H1 (cell line): ENCODE data around the gene APOA4. TPM values are rescaled to one million over a fixed set of nuclear protein-coding genes. Genes with fewer than 3 reads are reported as not detected.

Experiments
- CTCF ChIA-PET: fragments of 300-600 bp; sonication (Branson Sonifier 250); formaldehyde crosslinking; loops from one replicate; lab custom pipeline; 2021; ENCODE audit not compliant: partially characterized antibody; lab: Charles Lee
- POLR2A ChIA-PET: fragments of 300-600 bp; sonication (Branson Sonifier 250); formaldehyde crosslinking; loops from one replicate; lab custom pipeline; 2021; ENCODE audit warnings: inconsistent platforms; ENCODE audit not compliant: partially characterized antibody; lab: Charles Lee
- DNase-seq, 2 experiments: peaks; one replicate each; pipeline versions ENCODE4 v3.0.0 to v3.0.0-alpha.2; 2010 to 2022; ENCODE audit warnings: low spot score in 2 of 2, low read depth in 1 of 2, mixed read lengths in 1 of 2
- FAIRE-seq: peaks from 2 replicates; lab custom pipeline; 2011; peaks lifted over from hg19 to GRCh38; lab: Jason Lieb, UNC
- H2AFZ ChIP-seq: 2 replicates; pipeline ENCODE4 v1.8.1; 2012; ENCODE audit warnings: low read length, inconsistent platforms
- H2AK5ac ChIP-seq: 2 replicates; pipeline ENCODE4 v1.6.1; 2013; ENCODE audit warnings: low read depth, low read length
- H2BK120ac ChIP-seq: replicated peaks from 2 replicates; pipeline ENCODE3; 2013; ENCODE audit warnings: low read depth, low read length, inconsistent platforms
- H2BK12ac ChIP-seq: 2 replicates; pipeline ENCODE4 v1.6.1; 2013; ENCODE audit warnings: low read depth, low read length
- H2BK15ac ChIP-seq: 2 replicates; pipeline ENCODE4 v1.6.1; 2013; ENCODE audit warnings: low read length
- H2BK20ac ChIP-seq: 2 replicates; pipeline ENCODE4 v1.6.1; 2013; ENCODE audit warnings: low read length
- H2BK5ac ChIP-seq: 2 replicates; pipeline ENCODE4 v1.6.1; 2013; ENCODE audit warnings: low read depth, low read length
- H3K14ac ChIP-seq: 2 replicates; pipeline ENCODE4 v1.6.1; 2013; ENCODE audit warnings: inconsistent platforms; ENCODE audit not compliant: insufficient read length
- H3K18ac ChIP-seq: 2 replicates; pipeline ENCODE4 v1.6.1; 2013; ENCODE audit warnings: low read length; ENCODE audit errors: extremely low read depth
- H3K23ac ChIP-seq: 2 replicates; pipeline ENCODE4 v1.6.1; 2013; ENCODE audit warnings: inconsistent platforms; ENCODE audit not compliant: insufficient read length
- H3K23me2 ChIP-seq: 2 replicates; pipeline ENCODE4 v1.6.1; 2013; ENCODE audit warnings: low read depth, low read length
- H3K27ac ChIP-seq: 2 replicates; pipeline ENCODE4 v1.6.1; 2011; ENCODE audit warnings: low read depth, low read length, inconsistent platforms
- H3K27me3 ChIP-seq, 4 experiments: replicated peaks in 1 of 4; 1 replicate in 1 of 4; 2 replicates in 3 of 4; pipeline versions ENCODE4 v1.6.1 to v1.8.1; 2011 to 2013; ENCODE audit warnings: low read length in 3 of 4, mild to moderate bottlenecking in 3 of 4, inconsistent platforms in 2 of 4, mixed read lengths in 2 of 4, moderate library complexity in 1 of 4; ENCODE audit not compliant: control insufficient read depth in 3 of 4, insufficient read depth in 3 of 4; ENCODE audit errors: extremely low read depth in 1 of 4
- H3K36me3 ChIP-seq, 4 experiments: 2 replicates each; pipeline versions ENCODE4 v1.6.1 to v1.8.1; 2011 to 2013; ENCODE audit warnings: mild to moderate bottlenecking in 4 of 4, low read length in 3 of 4, moderate library complexity in 2 of 4, control low read depth in 1 of 4, inconsistent platforms in 1 of 4; ENCODE audit not compliant: insufficient read depth in 4 of 4, control insufficient read depth in 2 of 4
- H3K4ac ChIP-seq: replicated peaks from 2 replicates; pipeline ENCODE3; 2013; ENCODE audit warnings: low read length, low read depth, mixed read lengths, inconsistent platforms; ENCODE audit not compliant: insufficient read length
- H3K4me1 ChIP-seq, 4 experiments: replicated peaks in 1 of 4; 1 replicate in 1 of 4; 2 replicates in 3 of 4; pipeline versions ENCODE4 v1.6.1 to v1.8.1; 2011 to 2013; ENCODE audit warnings: low read length in 3 of 4, inconsistent platforms in 2 of 4, mixed read lengths in 1 of 4; ENCODE audit not compliant: insufficient read depth in 4 of 4, control insufficient read depth in 3 of 4
- H3K4me2 ChIP-seq, 2 experiments: 2 replicates each; pipeline versions ENCODE4 v1.6.1 to v1.8.1; 2011 to 2013; ENCODE audit warnings: low read depth in 2 of 2, low read length in 2 of 2, control low read depth in 1 of 2, inconsistent platforms in 1 of 2, mild to moderate bottlenecking in 1 of 2; ENCODE audit not compliant: insufficient read depth in 1 of 2
- H3K4me3 ChIP-seq, 4 experiments: fragments of 200-600, 300-600 bp in 1 of 4; sonication (generic), shearing (Covaris generic), sonication (Bioruptor Twin) in 1 of 4; 2 replicates each; pipeline versions ENCODE4 v1.5.1 to v1.8.1; 2011 to 2016; ENCODE audit warnings: low read length in 4 of 4, low read depth in 3 of 4, control low read depth in 2 of 4, inconsistent platforms in 2 of 4, mild to moderate bottlenecking in 2 of 4, mixed read lengths in 1 of 4, moderate library complexity in 1 of 4; ENCODE audit not compliant: insufficient read depth in 2 of 4; ENCODE audit errors: extremely low read depth in 1 of 4
- H3K56ac ChIP-seq: replicated peaks from 2 replicates; pipeline ENCODE3; 2013; ENCODE audit warnings: low read depth, mild to moderate bottlenecking, mixed read lengths, low read length, inconsistent platforms; ENCODE audit not compliant: insufficient read length
- H3K79me1 ChIP-seq: 2 replicates; pipeline ENCODE4 v1.6.1; 2013; ENCODE audit warnings: low read depth, low read length, control low read depth
- H3K79me2 ChIP-seq, 2 experiments: 2 replicates each; pipeline versions ENCODE4 v1.6.1 to v1.8.1; 2012 to 2013; ENCODE audit warnings: low read length in 2 of 2, mild to moderate bottlenecking in 2 of 2, inconsistent platforms in 1 of 2; ENCODE audit not compliant: insufficient read depth in 2 of 2, control insufficient read depth in 1 of 2
- H3K9ac ChIP-seq, 4 experiments: replicated peaks in 1 of 4; 1 replicate in 1 of 4; 2 replicates in 3 of 4; pipeline versions ENCODE4 v1.6.1 to v1.8.1; 2011 to 2013; ENCODE audit warnings: low read depth in 3 of 4, low read length in 3 of 4, control low read depth in 2 of 4, mild to moderate bottlenecking in 2 of 4, moderate library complexity in 2 of 4, inconsistent platforms in 1 of 4; ENCODE audit errors: extremely low read depth in 1 of 4
- H3K9me3 ChIP-seq, 2 experiments: 2 replicates each; pipeline versions ENCODE4 v1.6.1 to v1.8.1; 2012 to 2013; ENCODE audit warnings: mild to moderate bottlenecking in 2 of 2, moderate library complexity in 2 of 2, control low read depth in 1 of 2, inconsistent platforms in 1 of 2, low read depth in 1 of 2, low read length in 1 of 2, mixed read lengths in 1 of 2; ENCODE audit not compliant: insufficient read depth in 2 of 2
- H4K20me1 ChIP-seq, 2 experiments: replicated peaks in 1 of 2; 2 replicates each; pipeline versions ENCODE3 to v1.8.1; 2011 to 2013; ENCODE audit warnings: inconsistent platforms in 2 of 2, low read length in 2 of 2, mild to moderate bottlenecking in 1 of 2; ENCODE audit not compliant: insufficient read depth in 2 of 2, control insufficient read depth in 1 of 2
- H4K5ac ChIP-seq: 2 replicates; pipeline ENCODE4 v1.6.1; 2013; ENCODE audit warnings: low read length, low read depth, mixed read lengths, inconsistent platforms; ENCODE audit not compliant: insufficient read length
- H4K8ac ChIP-seq: 2 replicates; pipeline ENCODE4 v1.8.0; 2013; ENCODE audit warnings: mild to moderate bottlenecking, moderate library complexity, low read length, inconsistent platforms; ENCODE audit not compliant: insufficient read depth; ENCODE audit errors: extremely low read depth
- H4K91ac ChIP-seq: replicated peaks from 2 replicates; pipeline ENCODE3; 2013; ENCODE audit warnings: low read length, mixed read lengths, inconsistent platforms; ENCODE audit not compliant: insufficient read length
- ATF2 ChIP-seq: IDR thresholded peaks from 2 replicates; pipeline ENCODE4 v1.6.1; 2012; ENCODE audit warnings: low read length, inconsistent platforms
- ATF3 ChIP-seq: IDR thresholded peaks from 2 replicates; pipeline ENCODE4 v1.6.1; 2011; ENCODE audit warnings: low read depth, mild to moderate bottlenecking, low read length; ENCODE audit not compliant: insufficient read depth
- BCL11A ChIP-seq, 2 experiments: IDR thresholded peaks; one replicate each; pipeline ENCODE4 v1.6.1; 2011; ENCODE audit warnings: low read depth in 2 of 2, low read length in 2 of 2, mild to moderate bottlenecking in 2 of 2
- BRCA1 ChIP-seq: IDR thresholded peaks from 2 replicates; pipeline ENCODE4 v1.6.1; 2012; ENCODE audit warnings: low read depth, low read length, improper control_type of control experiment
- E2F6 ChIP-seq: IDR thresholded peaks from 2 replicates; pipeline ENCODE4 v1.6.1; 2012; ENCODE audit warnings: inconsistent platforms
- GABPA ChIP-seq: IDR thresholded peaks from 2 replicates; pipeline ENCODE4 v1.6.1; 2011; ENCODE audit warnings: mild to moderate bottlenecking, low read length, moderate library complexity, borderline replicate concordance; ENCODE audit not compliant: insufficient read depth
- JUN ChIP-seq: IDR thresholded peaks from 2 replicates; pipeline ENCODE4 v1.6.1; 2011; ENCODE audit warnings: low read depth, mild to moderate bottlenecking, improper control_type of control experiment, low read length
- RXRA ChIP-seq: IDR thresholded peaks from 2 replicates; pipeline ENCODE4 v1.6.1; 2011; ENCODE audit warnings: low read depth, mild to moderate bottlenecking, low read length, moderate library complexity; ENCODE audit not compliant: insufficient read depth
- SIRT6 ChIP-seq: IDR thresholded peaks from one replicate; pipeline ENCODE4 v1.7.1; 2012; ENCODE audit warnings: low read length, inconsistent platforms
- SP1 ChIP-seq: IDR thresholded peaks from 2 replicates; pipeline ENCODE4 v1.6.1; 2011; ENCODE audit warnings: low read depth, low read length
- SUZ12 ChIP-seq: fragments of 200-600 bp; sonication (generic); IDR thresholded peaks from 2 replicates; pipeline ENCODE4 v1.6.1; 2012; ENCODE audit warnings: mild to moderate bottlenecking, inconsistent platforms, low read length, moderate library complexity, mixed read lengths
- WGBS, 2 experiments: shearing (Covaris generic) in 1 of 2; methylation state at CpG; one replicate each; pipeline versions ENCODE4 v1.1.6 to v1.1.7; 2013 to 2015; ENCODE audit warnings: low lambda C conversion rate in 2 of 2, mixed read lengths in 2 of 2, inconsistent platforms in 1 of 2, low coverage in 1 of 2, missing lambda C conversion rate in 1 of 2; ENCODE audit not compliant: insufficient replicate concordance in 2 of 2, insufficient coverage in 1 of 2, insufficient read length in 1 of 2; ENCODE audit errors: extremely low coverage in 1 of 2, missing lambda C conversion rate in 1 of 2; 5-methylcytosine and 5-hydroxymethylcytosine counted together
- polyA plus RNA-seq, 7 experiments: library from polyadenylated mRNA; depleted of rRNA in 3 of 7; stranded (reverse) in 5 of 7; unstranded in 2 of 7; fragments of >200 nt in 5 of 7; fragments of 200-250 nt in 2 of 7; gene quantifications; 1 replicate in 5 of 7; 2 replicates in 1 of 7; 4 replicates in 1 of 7; pipeline versions ENCODE4 v1.2.1 to v1.2.3, GENCODE V29; 2011 to 2013; ENCODE audit warnings: missing spikeins in 2 of 7, mixed read lengths in 2 of 7
- total RNA-seq: library from RNA; stranded (reverse); fragmentation: NEBNext Ultra II Directional; extraction: Animal tissue kit (Norgen Biotek cat#: 25700); gene quantifications from 2 replicates; pipeline ENCODE4 v1.2.1, GENCODE V29; 2021

Gene APOA4
- total and polyA plus RNA-seq, 2 of the 8 experiments (the other 6 are each of a cell fraction or from before 2014, with no cell fraction given): not detected

DNA sequence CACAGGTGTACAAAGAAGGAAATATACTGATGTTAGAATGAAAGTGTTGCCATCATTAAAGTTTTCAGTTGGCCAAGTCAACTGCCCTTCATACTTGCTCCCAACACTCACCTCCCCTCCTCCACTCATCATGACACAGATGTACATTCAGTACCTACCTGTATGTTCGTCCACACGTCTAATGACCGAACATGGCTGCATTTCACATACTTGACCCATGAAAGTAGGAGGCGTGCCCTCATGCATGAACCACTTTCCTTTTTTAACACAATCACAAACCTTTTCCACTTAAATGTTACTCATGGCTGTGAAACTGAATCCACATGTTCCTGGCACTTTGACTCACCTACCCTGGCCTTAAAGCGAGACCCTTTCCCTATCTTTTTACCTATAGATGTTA, 47.1 kb downstream of the APOA4 start:
- WGBS, 2 experiments: 92% methylated on average over 5 of the region's 5 CpGs; no CpG with 5 or more reads in 1 of the 2 experiments
- Histone ChIP-seq H4K8ac (no peak overlapping the region), H3K27ac (no peak overlapping the region), H3K79me2 (peaks cover 12 to 14% of the 10 kb centered on the region in 2 experiments), H4K5ac (no peak overlapping the region), H3K4me1 (peaks cover 0 to 5% (median 3%) of the 10 kb centered on the region in 4 experiments; a peak in 2 of 7 replicates), H2BK5ac (no peak overlapping the region), H2AK5ac (no peak overlapping the region), H2BK15ac (no peak overlapping the region), H2BK120ac (no peak overlapping the region), H2AFZ (no peak overlapping the region), H3K23me2 (peaks cover 8% of the 10 kb centered on the region), H3K9me3 (no peaks in the 10 kb centered on the region), H3K23ac (no peak overlapping the region), H4K91ac (no peak overlapping the region), H3K4me2 (no peak overlapping the region), H3K14ac (no peak overlapping the region), H4K20me1 (peaks cover 2% of the 10 kb centered on the region in 2 experiments), H2BK20ac (no peak overlapping the region), H3K56ac (no peak overlapping the region), H3K27me3 (no peaks in the 10 kb centered on the region), H2BK12ac (no peak overlapping the region), H3K36me3 (peaks cover 18 to 41% (median 28%) of the 10 kb centered on the region in 4 experiments), H3K4ac (no peak overlapping the region), H3K18ac (no peak overlapping the region), H3K79me1 (no peaks in the 10 kb centered on the region), H3K4me3 (no peak overlapping the region), H3K9ac (no peak overlapping the region; a peak in 1 of 7 replicates)
- FAIRE-seq: no peak
- DNase-seq: no peak
- POLR2A ChIA-PET: interaction anchor here (0.8 to 3.3 kb wide), 3 partner anchors 8 to 33 kb away, joined by 4 to 13 read pairs (median 5); no protein-coding TSS in a partner anchor
- TF ChIP-seq BRCA1 (no peak), GABPA (no peak), BCL11A (IDR thresholded peaks at IDR 0.05; ENCODE audit: low read depth in 2 of 2, low read length in 2 of 2) (no peak), JUN (no peak), ATF2 (no peak), RXRA (no peak), E2F6 (no peak), SP1 (no peak), ATF3 (no peak), SIRT6 (no peak), SUZ12 (no peak)
- CTCF ChIA-PET: interaction anchor here (0.7 kb wide), 1 partner anchor 11 kb away, joined by 3 read pairs; no protein-coding TSS in a partner anchor
